GM12878 (cell line): ENCODE results near the gene TATDN2. TPM values are rescaled to one million over a fixed set of nuclear protein-coding genes. Genes with fewer than 3 reads are reported as not detected.

Experiments
- ATAC-seq: fragments of 200-7000 bp; cut with Tn5 transposase; 3 replicates; pipeline ENCODE4 v1.9.1; 2020; ENCODE audit warnings: mild to moderate bottlenecking, moderate library complexity
- BruUV-seq: library from RNA; stranded (reverse); fragments of 400-500 nt; replicated peaks from 2 replicates; lab custom pipeline; 2021; lab: Mats Ljungman, UMichigan
- CTCF ChIA-PET: fragments of 300-600 bp; sonication (Branson Sonifier 250); formaldehyde crosslinking; extraction: SDS; loops from one replicate; lab custom pipeline; 2021; ENCODE audit warnings: inconsistent platforms; lab: Yijun Ruan, JAX
- POLR2A ChIA-PET: fragments of 350-600 bp; formaldehyde crosslinking; extraction: SDS; loops from one replicate; lab custom pipeline; 2021; ENCODE audit warnings: inconsistent platforms; lab: Charles Lee
- RAD21 ChIA-PET: fragments of 300-600 bp; sonication (Branson Sonifier 250); formaldehyde crosslinking; loops from one replicate; lab custom pipeline; 2023; ENCODE audit warnings: antibody characterized with exemption; ENCODE audit not compliant: unreplicated experiment; lab: Charles Lee
- SMC1A ChIA-PET: fragments of 300-600 bp; sonication (Branson Sonifier 250); formaldehyde crosslinking; loops from one replicate; lab custom pipeline; 2023; ENCODE audit not compliant: unreplicated experiment, uncharacterized antibody; lab: Charles Lee
- DNase-seq: peaks from one replicate; pipeline ENCODE4 v3.0.0-alpha.2; 2011; ENCODE audit warnings: low read depth, low spot score
- FAIRE-seq: peaks from 3 replicates; lab custom pipeline; 2011; peaks lifted over from hg19 to GRCh38; lab: Jason Lieb, UNC
- H2AFZ ChIP-seq: 2 replicates; pipeline ENCODE4 v1.6.0; 2011; ENCODE audit warnings: low read depth, low read length, control low read depth; ENCODE audit not compliant: control insufficient read depth
- H3K27ac ChIP-seq: 2 replicates; pipeline ENCODE4 v1.5.1; 2011; ENCODE audit warnings: control low read depth; ENCODE audit not compliant: control insufficient read depth, insufficient read depth
- H3K27me3 ChIP-seq, 2 experiments: replicated peaks in 1 of 2; 2 replicates each; pipeline versions ENCODE4 v1.6.0 to v1.6.1; 2011; ENCODE audit warnings: low read length in 1 of 2; ENCODE audit not compliant: control insufficient read depth in 2 of 2, insufficient read depth in 2 of 2
- H3K36me3 ChIP-seq, 2 experiments: 2 replicates each; pipeline ENCODE4 v1.5.1; 2011; ENCODE audit warnings: low read length in 1 of 2; ENCODE audit not compliant: control insufficient read depth in 2 of 2, insufficient read depth in 2 of 2
- H3K4me1 ChIP-seq: 2 replicates; pipeline ENCODE4 v1.6.1; 2011; ENCODE audit warnings: mild to moderate bottlenecking, low read length, moderate library complexity, mixed read lengths; ENCODE audit not compliant: control insufficient read depth, insufficient read depth
- H3K4me2 ChIP-seq: 2 replicates; pipeline ENCODE4 v1.6.0; 2011; ENCODE audit warnings: control low read depth; ENCODE audit not compliant: control insufficient read depth, insufficient read depth
- H3K4me3 ChIP-seq: fragments of 200-600 bp; sonication (generic); 2 replicates; pipeline ENCODE4 v1.5.1; 2016
- H3K79me2 ChIP-seq: 2 replicates; pipeline ENCODE4 v1.6.0; 2011; ENCODE audit warnings: low read length; ENCODE audit not compliant: control insufficient read depth, insufficient read depth
- H3K9ac ChIP-seq: 2 replicates; pipeline ENCODE4 v1.8.0; 2011; ENCODE audit warnings: low read length, control low read depth, mixed read lengths; ENCODE audit not compliant: control insufficient read depth, insufficient read depth
- H3K9me3 ChIP-seq: replicated peaks from 3 replicates; pipeline ENCODE4 v1.5.1; 2011; ENCODE audit warnings: mild to moderate bottlenecking, low read length; ENCODE audit not compliant: control insufficient read depth, insufficient read depth
- H4K20me1 ChIP-seq: 2 replicates; pipeline ENCODE4 v1.6.0; 2011; ENCODE audit not compliant: control insufficient read depth, insufficient read depth
- ASH2L ChIP-seq: fragments of 300-600, 200-600 bp; sonication (generic); IDR thresholded peaks from 2 replicates; pipeline ENCODE4 v1.6.1; 2017; ENCODE audit warnings: low read depth, mild to moderate bottlenecking, borderline replicate concordance
- ATF7 ChIP-seq: fragments of 450-650 bp; IDR thresholded peaks from 2 replicates; pipeline ENCODE4 v1.6.1; 2016; ENCODE audit warnings: low read depth, mild to moderate bottlenecking
- BCL3 ChIP-seq: IDR thresholded peaks from 2 replicates; pipeline ENCODE4 v1.6.1; 2011; ENCODE audit warnings: borderline replicate concordance, low read depth, mild to moderate bottlenecking, moderate library complexity, low read length; ENCODE audit not compliant: insufficient read depth, poor library complexity, severe bottlenecking
- CEBPZ ChIP-seq: fragments of 150-350 bp; IDR thresholded peaks from 2 replicates; pipeline ENCODE4 v1.6.1; 2016; ENCODE audit warnings: low read depth, low read length
- CUX1 ChIP-seq: IDR thresholded peaks from 2 replicates; pipeline ENCODE4 v1.6.1; 2012; ENCODE audit warnings: improper control_type of control experiment, low read depth, low read length; ENCODE audit not compliant: insufficient replicate concordance
- EED ChIP-seq: sonication (generic); IDR thresholded peaks from 2 replicates; pipeline ENCODE4 v1.6.1; 2016; ENCODE audit warnings: antibody characterized with exemption, low read depth
- ETV6 ChIP-seq, 2 experiments: fragments of 450-650 bp in 1 of 2; IDR thresholded peaks in 1 of 2; conservative IDR thresholded peaks in 1 of 2; 2 replicates each; pipeline ENCODE4 v1.6.1; 2014; ENCODE audit warnings: antibody characterized with exemption in 1 of 2, borderline replicate concordance in 1 of 2, low read depth in 1 of 2, mild to moderate bottlenecking in 1 of 2, moderate library complexity in 1 of 2
- FOXK2 ChIP-seq: fragments of 450-650 bp; IDR thresholded peaks from 2 replicates; pipeline ENCODE4 v1.6.1; 2017; ENCODE audit warnings: mild to moderate bottlenecking, moderate library complexity
- IKZF1 ChIP-seq: fragments of 450-650 bp; conservative IDR thresholded peaks from 2 replicates; pipeline ENCODE4 v1.6.1; 2017; ENCODE audit warnings: antibody characterized with exemption, mild to moderate bottlenecking
- NFYB ChIP-seq: IDR thresholded peaks from 2 replicates; pipeline ENCODE4 v1.6.1; 2011; ENCODE audit warnings: low read depth, mild to moderate bottlenecking, low read length, improper control_type of control experiment, moderate library complexity; ENCODE audit not compliant: insufficient read depth
- PAX5 ChIP-seq: IDR thresholded peaks from 2 replicates; pipeline ENCODE4 v1.6.1; 2011; ENCODE audit warnings: low read depth, low read length, borderline replicate concordance
- POLR2AphosphoS2 ChIP-seq: IDR thresholded peaks from 2 replicates; pipeline ENCODE4 v1.6.1; 2011; ENCODE audit warnings: low read depth, mild to moderate bottlenecking, low read length, improper control_type of control experiment, moderate library complexity
- SMARCA5 ChIP-seq: fragments of 450-650 bp; IDR thresholded peaks from 2 replicates; pipeline ENCODE4 v1.6.1; 2017; ENCODE audit warnings: mild to moderate bottlenecking
- WGBS: methylation state at CpG from one replicate; pipeline ENCODE4 v1.1.6; 2016; ENCODE audit warnings: low lambda C conversion rate; ENCODE audit not compliant: insufficient replicate concordance, insufficient coverage; ENCODE audit errors: missing lambda C conversion rate; 5-methylcytosine and 5-hydroxymethylcytosine counted together
- in situ Hi-C: fragments of 300-500 bp; cut with MboI; formaldehyde crosslinking; loops from 9 replicates; pipeline ENCODE4 v1.14.3; 2018; ENCODE audit warnings: mixed read lengths
- intact Hi-C: fragments of 100-400 bp; cut with micrococcal nuclease; formaldehyde crosslinking; loops from one replicate; pipeline ENCODE4 v1.14.2; 2022; ENCODE audit not compliant: unreplicated experiment
- polyA plus RNA-seq, 11 experiments: library from polyadenylated mRNA; depleted of rRNA in 4 of 11; unstranded in 6 of 11; stranded (reverse) in 5 of 11; fragments of >200 nt; fragmentation: Nextera tagmentation in 4 of 11; fragmentation: Illumina TruSeq in 1 of 11; extraction: Ambion mirVana in 4 of 11; extraction: Trizol in 1 of 11; gene quantifications; 1 replicate in 1 of 11; 2 replicates in 10 of 11; pipeline versions ENCODE4 v1.2.1 to v1.2.3, GENCODE V29; 2011 to 2016; ENCODE audit warnings: inconsistent platforms in 2 of 11, missing spikeins in 2 of 11, low read depth in 1 of 11
- total RNA-seq, 4 experiments: library from RNA; depleted of rRNA in 3 of 4; stranded (reverse); fragments of >200 nt in 3 of 4; fragmentation: Illumina TruSeq in 1 of 4; extraction: Trizol in 1 of 4; gene quantifications; 2 replicates each; pipeline versions ENCODE4 v1.2.1 to v1.2.3, GENCODE V29; 2013 to 2021

TATDN2 gene
- total and polyA plus RNA-seq, 10 of the 15 experiments (the other 5 are each of a cell fraction or from before 2014, with no cell fraction given) = 4.2 to 36.5 (median 15.8) TPM

GRCh38 chr3:10289077-10289476 lies 40.8 kb downstream of the TATDN2 start:
- H3K79me2 ChIP-seq = no peaks in the 10 kb centered on the region; the same call in 1 of the 2 replicates
- H3K9me3 ChIP-seq = no peaks in the 10 kb centered on the region
- DNase-seq (no peak), FAIRE-seq (no peak), ATAC-seq (no peak)
- no peak overlapping the region for H3K27ac ChIP-seq
- SMC1A ChIA-PET = no interaction called here
- H3K4me2 ChIP-seq = no peak overlapping the region
- 92% methylated on average over 8 of the region's 9 CpGs for WGBS
- in situ Hi-C loops (no loop called here), intact Hi-C loops (no loop called here)
- no peaks in the 10 kb centered on the region for H3K27me3 ChIP-seq
- POLR2A ChIA-PET = no interaction called here
- CTCF ChIA-PET = interaction anchor here (1.4 kb wide), 1 partner anchor 357 kb away, joined by 3 read pairs; no protein-coding TSS in a partner anchor
- no peak overlapping the region for H2AFZ ChIP-seq
- H3K4me1 ChIP-seq = peaks cover 12% of the 10 kb centered on the region; the same call in 1 of the 2 replicates
- no peaks in the 10 kb centered on the region; the same call in 1 of the 2 replicates for H4K20me1 ChIP-seq
- H3K4me3 ChIP-seq = no peak overlapping the region
- BruUV-seq = no TSS peak
- RAD21 ChIA-PET = interaction anchor here (1.4 kb wide), 1 partner anchor 32 kb away, joined by 3 read pairs; the partner anchor contains the start of gene SEC13
- H3K9ac ChIP-seq = no peak overlapping the region
- H3K36me3 ChIP-seq = peaks cover 8 to 14% of the 10 kb centered on the region in 2 experiments
- no peak for TF ChIP-seq SMARCA5
- TF ChIP-seq BCL3 = no peak
- TF ChIP-seq ATF7 = no peak
- no peak for TF ChIP-seq POLR2AphosphoS2
- TF ChIP-seq CUX1 = no peak
- TF ChIP-seq ETV6 (conservative IDR thresholded peaks at IDR 0.05 in 1 of 2, IDR thresholded peaks at IDR 0.05 in 1 of 2; ENCODE audit: borderline replicate concordance in 1 of 2, low read depth in 1 of 2) = no peak
- no peak for TF ChIP-seq EED
- TF ChIP-seq CEBPZ = no peak
- no peak for TF ChIP-seq PAX5
- TF ChIP-seq NFYB = no peak
- TF ChIP-seq IKZF1 = no peak
- no peak for TF ChIP-seq ASH2L
- no peak for TF ChIP-seq FOXK2
